HepG2 (cell line): Measurements from ENCODE around the gene CLEC10A. TPM values are rescaled to one million over a fixed set of nuclear protein-coding genes. Genes with fewer than 3 reads are reported as not detected.

ENCODE experiments used
- DNMT3B ChIP-seq: conservative IDR thresholded peaks from 2 replicates; pipeline ENCODE4 v1.6.1; 2016; ENCODE audit warnings: missing biosample characterization, control low read depth
- FOXA1 ChIP-seq, 2 experiments: fragments of 450-650 bp in 1 of 2; sonication (generic) in 1 of 2; formaldehyde crosslinking in 1 of 2; IDR thresholded peaks; 2 replicates each; pipeline versions ENCODE4 v1.4.0 to v1.6.1; 2016 to 2020; ENCODE audit warnings: missing genetic modification reagents in 1 of 2
- FOXJ3 ChIP-seq: sonication (generic); formaldehyde crosslinking; IDR thresholded peaks from 2 replicates; pipeline ENCODE4 v1.4.0; 2020; ENCODE audit warnings: missing genetic modification reagents, mild to moderate bottlenecking, borderline replicate concordance
- GFI1 ChIP-seq: sonication (generic); formaldehyde crosslinking; IDR thresholded peaks from 2 replicates; pipeline ENCODE4 v1.5.0; 2020; ENCODE audit warnings: missing genetic modification reagents, mild to moderate bottlenecking, borderline replicate concordance
- HNRNPLL ChIP-seq: fragments of 200-400 bp; formaldehyde crosslinking; IDR thresholded peaks from 2 replicates; pipeline ENCODE4 v1.6.1; 2017; ENCODE audit warnings: mild to moderate bottlenecking, low read depth, low read length; ENCODE audit not compliant: poor library complexity, severe bottlenecking
- MAF1 ChIP-seq: sonication (generic); formaldehyde crosslinking; IDR thresholded peaks from 2 replicates; pipeline ENCODE4 v1.5.0; 2020; ENCODE audit warnings: missing genetic modification reagents, borderline replicate concordance
- SOX6 ChIP-seq, 2 experiments: fragments of 450-650 bp in 1 of 2; sonication (generic) in 1 of 2; formaldehyde crosslinking in 1 of 2; IDR thresholded peaks; 2 replicates each; pipeline versions ENCODE4 v1.4.0 to v1.6.1; 2017 to 2020; ENCODE audit warnings: antibody characterized with exemption in 1 of 2, mild to moderate bottlenecking in 1 of 2, missing genetic modification reagents in 1 of 2
- ZNF510 ChIP-seq: sonication (generic); formaldehyde crosslinking; IDR thresholded peaks from 2 replicates; pipeline ENCODE4 v1.4.0; 2020; ENCODE audit warnings: low read depth, mild to moderate bottlenecking, missing genetic modification reagents
- ZNF546 ChIP-seq: sonication (generic); formaldehyde crosslinking; conservative IDR thresholded peaks from 2 replicates; pipeline ENCODE4 v1.8.1; 2023; ENCODE audit warnings: mild to moderate bottlenecking, missing genetic modification reagents
- ZNF570 ChIP-seq: sonication (generic); formaldehyde crosslinking; IDR thresholded peaks from 2 replicates; pipeline ENCODE4 v1.4.0; 2020; ENCODE audit warnings: mild to moderate bottlenecking, missing genetic modification reagents, borderline replicate concordance
- ZNF652 ChIP-seq: IDR thresholded peaks from 2 replicates; pipeline ENCODE4 v1.6.1; 2016; ENCODE audit warnings: low read depth, borderline replicate concordance
- ZNF773 ChIP-seq: sonication (generic); formaldehyde crosslinking; IDR thresholded peaks from 2 replicates; pipeline ENCODE4 v1.4.0; 2020; ENCODE audit warnings: missing genetic modification reagents, borderline replicate concordance
- ZNF788 ChIP-seq: sonication (generic); formaldehyde crosslinking; IDR thresholded peaks from 2 replicates; pipeline ENCODE4 v1.5.0; 2020; ENCODE audit warnings: mild to moderate bottlenecking, missing genetic modification reagents, borderline replicate concordance
- polyA plus RNA-seq, 8 experiments: library from polyadenylated mRNA; depleted of rRNA in 3 of 8; stranded (reverse) in 7 of 8; unstranded in 1 of 8; fragments of >200 nt; fragmentation: Illumina TruSeq in 4 of 8; extraction: Trizol in 4 of 8; gene quantifications; 2 replicates each; pipeline versions ENCODE4 v1.2.1 to v1.2.3, GENCODE V29; 2011 to 2016; ENCODE audit warnings: low read depth in 4 of 8, missing spikeins in 1 of 8, mixed read lengths in 1 of 8; ENCODE audit not compliant: insufficient read depth in 1 of 8
- total RNA-seq, 5 experiments: library from RNA; depleted of rRNA; stranded (reverse); fragments of >200 nt; fragmentation: Illumina TruSeq; extraction: Trizol; gene quantifications; 2 replicates each; pipeline ENCODE4 v1.2.3, GENCODE V29; 2016; ENCODE audit warnings: low read depth in 1 of 5
- TF ChIP-seq, protein P1 (sequence below): sonication (generic); formaldehyde crosslinking; IDR thresholded peaks from 2 replicates; pipeline ENCODE4 v1.4.0; 2020; ENCODE audit warnings: missing genetic modification reagents
- TF ChIP-seq, protein P2 (sequence below): sonication (generic); formaldehyde crosslinking; IDR thresholded peaks from 2 replicates; pipeline ENCODE4 v1.5.1; 2020; ENCODE audit warnings: mild to moderate bottlenecking, missing genetic modification reagents
- TF ChIP-seq, protein P3 (sequence below): sonication (generic); formaldehyde crosslinking; IDR thresholded peaks from 2 replicates; pipeline ENCODE4 v1.8.1; 2023; ENCODE audit warnings: missing genetic modification reagents, inconsistent platforms, borderline replicate concordance

Gene CLEC10A
- total and polyA plus RNA-seq, 2 of the 13 experiments (the other 11 are each of a cell fraction or from before 2014, with no cell fraction given) = 0.33 TPM; not detected in 1

DNA sequence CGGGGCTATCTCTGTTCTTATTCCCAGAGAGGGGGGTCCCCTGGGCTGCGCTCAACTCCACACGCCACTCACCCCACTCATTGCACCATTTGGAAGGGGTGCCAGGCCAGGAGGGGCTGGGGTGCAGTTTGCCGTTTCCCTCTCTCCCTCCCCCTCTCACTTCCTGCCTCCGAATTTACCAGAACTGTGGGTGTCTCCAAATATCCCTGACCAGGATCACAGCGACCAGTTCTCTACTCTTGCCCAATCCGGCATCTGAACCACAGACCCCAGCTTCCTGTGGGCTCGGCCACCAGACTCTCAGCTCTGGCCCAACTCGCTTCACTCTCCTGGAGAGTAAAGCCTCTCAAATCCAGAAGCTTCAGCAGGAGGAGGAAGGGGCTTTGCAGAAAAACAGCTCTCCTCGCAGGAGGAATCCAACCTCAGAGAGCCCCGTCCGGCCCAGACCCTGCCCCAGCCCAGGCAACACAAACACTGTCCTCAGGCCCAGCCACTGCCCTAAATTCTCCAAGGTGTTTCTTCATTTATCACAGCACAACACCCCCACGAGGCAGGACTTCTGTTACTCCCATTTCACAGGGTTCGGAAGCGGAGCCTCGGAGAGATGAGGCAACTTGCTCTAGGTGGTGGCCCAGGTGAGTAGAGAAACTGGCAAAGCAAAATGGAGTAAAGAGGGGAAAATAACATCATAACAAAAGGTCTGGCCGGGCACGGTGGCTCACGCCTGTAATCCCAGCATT, 35.0 kb upstream of the CLEC10A start (continued):
- TF ChIP-seq, protein P1, sequence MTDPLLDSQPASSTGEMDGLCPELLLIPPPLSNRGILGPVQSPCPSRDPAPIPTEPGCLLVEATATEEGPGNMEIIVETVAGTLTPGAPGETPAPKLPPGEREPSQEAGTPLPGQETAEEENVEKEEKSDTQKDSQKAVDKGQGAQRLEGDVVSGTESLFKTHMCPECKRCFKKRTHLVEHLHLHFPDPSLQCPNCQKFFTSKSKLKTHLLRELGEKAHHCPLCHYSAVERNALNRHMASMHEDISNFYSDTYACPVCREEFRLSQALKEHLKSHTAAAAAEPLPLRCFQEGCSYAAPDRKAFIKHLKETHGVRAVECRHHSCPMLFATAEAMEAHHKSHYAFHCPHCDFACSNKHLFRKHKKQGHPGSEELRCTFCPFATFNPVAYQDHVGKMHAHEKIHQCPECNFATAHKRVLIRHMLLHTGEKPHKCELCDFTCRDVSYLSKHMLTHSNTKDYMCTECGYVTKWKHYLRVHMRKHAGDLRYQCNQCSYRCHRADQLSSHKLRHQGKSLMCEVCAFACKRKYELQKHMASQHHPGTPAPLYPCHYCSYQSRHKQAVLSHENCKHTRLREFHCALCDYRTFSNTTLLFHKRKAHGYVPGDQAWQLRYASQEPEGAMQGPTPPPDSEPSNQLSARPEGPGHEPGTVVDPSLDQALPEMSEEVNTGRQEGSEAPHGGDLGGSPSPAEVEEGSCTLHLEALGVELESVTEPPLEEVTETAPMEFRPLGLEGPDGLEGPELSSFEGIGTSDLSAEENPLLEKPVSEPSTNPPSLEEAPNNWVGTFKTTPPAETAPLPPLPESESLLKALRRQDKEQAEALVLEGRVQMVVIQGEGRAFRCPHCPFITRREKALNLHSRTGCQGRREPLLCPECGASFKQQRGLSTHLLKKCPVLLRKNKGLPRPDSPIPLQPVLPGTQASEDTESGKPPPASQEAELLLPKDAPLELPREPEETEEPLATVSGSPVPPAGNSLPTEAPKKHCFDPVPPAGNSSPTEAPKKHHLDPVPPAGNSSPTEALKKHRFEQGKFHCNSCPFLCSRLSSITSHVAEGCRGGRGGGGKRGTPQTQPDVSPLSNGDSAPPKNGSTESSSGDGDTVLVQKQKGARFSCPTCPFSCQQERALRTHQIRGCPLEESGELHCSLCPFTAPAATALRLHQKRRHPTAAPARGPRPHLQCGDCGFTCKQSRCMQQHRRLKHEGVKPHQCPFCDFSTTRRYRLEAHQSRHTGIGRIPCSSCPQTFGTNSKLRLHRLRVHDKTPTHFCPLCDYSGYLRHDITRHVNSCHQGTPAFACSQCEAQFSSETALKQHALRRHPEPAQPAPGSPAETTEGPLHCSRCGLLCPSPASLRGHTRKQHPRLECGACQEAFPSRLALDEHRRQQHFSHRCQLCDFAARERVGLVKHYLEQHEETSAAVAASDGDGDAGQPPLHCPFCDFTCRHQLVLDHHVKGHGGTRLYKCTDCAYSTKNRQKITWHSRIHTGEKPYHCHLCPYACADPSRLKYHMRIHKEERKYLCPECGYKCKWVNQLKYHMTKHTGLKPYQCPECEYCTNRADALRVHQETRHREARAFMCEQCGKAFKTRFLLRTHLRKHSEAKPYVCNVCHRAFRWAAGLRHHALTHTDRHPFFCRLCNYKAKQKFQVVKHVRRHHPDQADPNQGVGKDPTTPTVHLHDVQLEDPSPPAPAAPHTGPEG (CRISPR knock-in tag) = peak; percentile 63
- TF ChIP-seq FOXJ3 (CRISPR knock-in tag) (peak; percentile 18; the same call in 1 of the 2 replicates), GFI1 (0 out of 2 replicates have a peak, but pooled peaks have one; percentile 0), ZNF546 (CRISPR knock-in tag) (peak; percentile 89; the same call in 1 of the 2 replicates), DNMT3B (CRISPR knock-in tag) (0 out of 2 replicates have a peak, but pooled peaks have one; percentile 43), FOXA1 (IDR thresholded peaks at IDR 0.05) (no peak), FOXA1 (CRISPR knock-in tag; IDR thresholded peaks at IDR 0.05) (no peak; the same call in 1 of the 2 replicates), MAF1 (peak; percentile 69; the same call in 1 of the 2 replicates), ZNF788 (CRISPR knock-in tag) (peak; percentile 48; the same call in 1 of the 2 replicates), HNRNPLL (no peak), ZNF570 (CRISPR knock-in tag) (no peak), ZNF652 (CRISPR knock-in tag) (no peak), ZNF510 (no peak), ZNF773 (no peak), SOX6 (IDR thresholded peaks at IDR 0.05) (no peak), SOX6 (CRISPR knock-in tag; IDR thresholded peaks at IDR 0.05) (peak; percentile 37; the same call in 1 of the 2 replicates)
- TF ChIP-seq, protein P2, sequence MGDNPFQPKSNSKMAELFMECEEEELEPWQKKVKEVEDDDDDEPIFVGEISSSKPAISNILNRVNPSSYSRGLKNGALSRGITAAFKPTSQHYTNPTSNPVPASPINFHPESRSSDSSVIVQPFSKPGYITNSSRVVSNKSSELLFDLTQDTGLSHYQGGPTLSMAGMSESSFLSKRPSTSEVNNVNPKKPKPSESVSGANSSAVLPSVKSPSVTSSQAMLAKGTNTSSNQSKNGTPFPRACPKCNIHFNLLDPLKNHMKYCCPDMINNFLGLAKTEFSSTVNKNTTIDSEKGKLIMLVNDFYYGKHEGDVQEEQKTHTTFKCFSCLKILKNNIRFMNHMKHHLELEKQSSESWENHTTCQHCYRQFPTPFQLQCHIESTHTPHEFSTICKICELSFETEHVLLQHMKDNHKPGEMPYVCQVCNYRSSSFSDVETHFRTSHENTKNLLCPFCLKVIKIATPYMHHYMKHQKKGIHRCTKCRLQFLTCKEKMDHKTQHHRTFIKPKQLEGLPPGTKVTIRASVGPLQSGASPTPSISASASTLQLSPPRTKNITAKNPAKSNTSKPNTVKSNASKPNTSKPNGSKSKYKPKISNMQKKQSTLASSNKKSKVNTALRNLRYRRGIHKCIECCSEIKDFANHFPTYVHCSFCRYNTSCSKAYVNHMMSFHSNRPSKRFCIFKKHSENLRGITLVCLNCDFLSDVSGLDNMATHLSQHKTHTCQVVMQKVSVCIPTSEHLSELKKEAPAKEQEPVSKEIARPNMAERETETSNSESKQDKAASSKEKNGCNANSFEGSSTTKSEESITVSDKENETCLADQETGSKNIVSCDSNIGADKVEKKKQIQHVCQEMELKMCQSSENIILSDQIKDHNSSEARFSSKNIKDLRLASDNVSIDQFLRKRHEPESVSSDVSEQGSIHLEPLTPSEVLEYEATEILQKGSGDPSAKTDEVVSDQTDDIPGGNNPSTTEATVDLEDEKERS (CRISPR knock-in tag) = peak; percentile 83
- TF ChIP-seq, protein P3, sequence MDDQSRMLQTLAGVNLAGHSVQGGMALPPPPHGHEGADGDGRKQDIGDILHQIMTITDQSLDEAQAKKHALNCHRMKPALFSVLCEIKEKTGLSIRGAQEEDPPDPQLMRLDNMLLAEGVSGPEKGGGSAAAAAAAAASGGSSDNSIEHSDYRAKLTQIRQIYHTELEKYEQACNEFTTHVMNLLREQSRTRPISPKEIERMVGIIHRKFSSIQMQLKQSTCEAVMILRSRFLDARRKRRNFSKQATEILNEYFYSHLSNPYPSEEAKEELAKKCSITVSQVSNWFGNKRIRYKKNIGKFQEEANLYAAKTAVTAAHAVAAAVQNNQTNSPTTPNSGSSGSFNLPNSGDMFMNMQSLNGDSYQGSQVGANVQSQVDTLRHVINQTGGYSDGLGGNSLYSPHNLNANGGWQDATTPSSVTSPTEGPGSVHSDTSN = no peak
